GM18526 (cell line): ENCODE data around the gene NRXN3.

Source experiments
- POLR2A ChIP-seq: IDR thresholded peaks from 3 replicates; pipeline ENCODE4 v1.6.1; 2011; ENCODE audit not compliant: insufficient read length; ENCODE audit errors: extremely low read depth

Gene NRXN3

DNA sequence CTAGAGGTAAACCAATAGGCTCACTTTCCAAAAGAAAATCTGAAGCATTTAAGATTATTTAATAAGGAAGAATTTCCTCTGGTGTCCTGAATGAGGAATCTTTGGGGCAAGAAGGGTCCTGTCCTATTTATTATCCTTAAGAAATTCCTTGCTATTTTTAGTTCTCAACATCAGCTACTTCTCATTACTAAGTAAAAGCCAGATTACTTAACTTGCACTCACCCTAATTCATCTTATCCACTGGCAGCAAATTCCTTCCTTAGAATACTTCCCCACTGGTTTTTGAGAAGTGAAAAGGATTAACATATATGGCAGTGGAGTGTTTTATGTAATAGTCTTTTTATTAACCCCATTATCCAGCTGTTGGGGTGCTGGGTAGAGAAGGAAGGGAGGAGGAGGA, 1273.4 kb downstream of the NRXN3 start:
- no peak for TF ChIP-seq POLR2A

DNA sequence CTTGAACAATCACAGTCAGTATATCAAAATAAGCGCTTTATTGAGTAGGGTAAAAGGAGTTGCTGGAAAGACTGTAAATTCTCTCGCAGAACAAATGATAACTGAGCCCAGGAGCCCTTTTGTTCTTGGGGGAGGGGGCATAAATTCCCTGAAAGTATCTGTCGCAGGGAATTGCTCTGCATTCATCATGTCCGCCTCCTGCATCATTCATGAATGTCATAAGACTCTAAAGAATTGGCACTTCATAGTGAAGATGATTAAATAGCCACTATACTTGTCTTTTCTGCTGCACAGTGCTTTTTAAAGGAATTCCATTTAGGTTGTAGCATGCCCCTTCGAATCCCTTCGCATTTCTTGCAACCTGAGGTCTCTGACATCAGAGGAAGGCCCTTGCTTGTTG, 1278.8 kb downstream of the NRXN3 start:
- TF ChIP-seq POLR2A, result no peak

DNA sequence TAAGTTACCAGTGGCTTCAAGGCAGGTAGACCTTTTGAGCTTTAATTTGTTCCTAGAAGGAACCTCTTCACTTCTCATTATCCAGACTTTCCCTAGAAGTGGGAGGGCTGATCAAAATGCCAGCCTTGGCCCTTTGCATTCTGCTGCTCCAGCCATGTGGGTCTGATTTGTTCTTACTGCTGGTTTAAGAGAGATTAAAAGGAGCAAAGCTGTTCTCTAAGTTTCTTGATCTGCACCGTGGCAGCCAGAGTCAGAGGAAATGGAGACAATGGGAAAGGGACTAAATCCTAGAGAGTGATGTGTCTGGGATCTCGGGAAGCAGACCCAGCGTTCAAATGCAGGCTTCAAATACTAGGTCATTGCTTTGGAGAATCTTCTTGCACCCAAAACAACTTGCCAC, 1281.4 kb downstream of the NRXN3 start:
- no peak for TF ChIP-seq POLR2A

DNA sequence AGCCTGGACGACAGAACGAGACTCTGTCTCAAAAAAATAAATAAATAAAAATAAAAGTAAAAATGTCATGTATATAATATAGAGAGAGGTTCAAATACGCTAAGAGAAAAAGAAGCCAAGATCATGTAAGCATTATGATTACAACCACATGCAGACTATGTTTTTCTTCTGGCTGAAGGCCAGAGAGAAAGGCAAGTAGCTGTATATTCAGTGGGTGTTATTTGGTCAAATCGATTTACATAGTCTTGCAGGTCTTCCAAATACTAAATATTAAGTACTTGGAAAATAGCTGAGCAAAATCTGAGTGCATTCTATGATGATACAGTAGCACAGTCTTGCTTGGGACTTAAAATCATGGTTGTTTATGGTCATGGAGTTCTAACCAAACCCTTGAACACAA, 1283.1 kb downstream of the NRXN3 start:
- no peak for TF ChIP-seq POLR2A

DNA sequence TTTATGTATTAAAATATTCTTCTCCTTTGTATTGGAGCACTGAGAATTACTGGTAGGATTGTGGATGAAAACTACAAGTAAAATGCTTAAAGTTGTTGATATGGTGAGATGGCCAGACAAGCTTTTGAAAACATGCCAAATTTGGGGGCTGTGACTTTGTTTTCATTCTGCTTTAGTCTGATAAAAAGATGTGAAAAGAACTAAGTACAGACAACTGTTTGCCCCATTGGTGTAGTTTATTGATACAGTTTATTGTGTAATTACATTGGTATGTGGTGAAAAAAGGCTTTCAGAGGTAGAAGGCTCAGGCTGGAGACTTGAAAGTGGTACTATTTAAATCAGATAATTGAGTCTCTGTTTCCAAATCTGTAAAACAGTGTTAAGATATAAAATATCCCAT, 1294.3 kb downstream of the NRXN3 start:
- TF ChIP-seq POLR2A, result no peak

DNA sequence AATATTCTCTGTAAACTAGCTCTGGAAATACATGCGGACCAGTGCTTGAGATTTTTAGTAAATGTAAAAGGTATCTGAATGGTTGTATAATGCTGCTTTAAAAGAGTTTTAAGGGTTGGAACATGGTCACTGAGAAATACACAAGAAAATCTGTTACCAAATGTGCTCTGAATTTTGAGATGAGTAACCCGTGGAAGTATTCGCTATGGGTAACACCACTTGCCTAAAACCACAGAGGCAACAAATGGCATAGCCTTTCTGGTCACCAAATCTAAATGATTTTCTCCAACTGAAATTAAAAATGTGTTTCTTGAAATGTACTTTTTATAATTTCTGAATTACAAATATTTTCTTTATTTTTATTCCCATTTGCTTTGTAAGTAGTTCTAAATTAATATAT, 1295.5 kb downstream of the NRXN3 start:
- no peak for TF ChIP-seq POLR2A

DNA sequence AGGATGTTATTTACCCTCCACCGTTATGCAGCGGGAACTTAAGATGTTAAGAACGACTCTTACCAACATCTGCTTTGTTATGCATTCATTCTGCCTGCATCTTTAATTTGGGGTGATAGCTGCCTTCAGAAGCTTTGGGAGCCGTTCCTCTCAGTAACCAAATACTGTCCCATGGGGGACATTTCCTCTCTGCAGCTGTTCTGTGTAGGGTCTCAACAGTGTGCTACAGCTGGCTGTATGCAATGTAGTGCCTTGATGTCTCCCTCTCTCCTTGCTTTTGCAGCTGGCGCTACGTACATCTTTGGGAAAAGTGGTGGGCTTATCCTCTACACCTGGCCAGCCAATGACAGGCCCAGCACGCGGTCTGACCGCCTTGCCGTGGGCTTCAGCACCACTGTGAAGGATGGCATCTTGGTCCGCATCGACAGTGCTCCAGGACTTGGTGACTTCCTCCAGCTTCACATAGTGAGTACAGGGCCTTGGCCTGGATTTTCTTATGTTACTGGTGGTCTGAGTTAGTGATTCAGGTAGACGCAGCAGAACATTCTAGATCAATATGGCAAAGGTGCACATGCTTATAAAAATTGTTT, 1296.9 kb downstream of the NRXN3 start:
- TF ChIP-seq POLR2A, result no peak

DNA sequence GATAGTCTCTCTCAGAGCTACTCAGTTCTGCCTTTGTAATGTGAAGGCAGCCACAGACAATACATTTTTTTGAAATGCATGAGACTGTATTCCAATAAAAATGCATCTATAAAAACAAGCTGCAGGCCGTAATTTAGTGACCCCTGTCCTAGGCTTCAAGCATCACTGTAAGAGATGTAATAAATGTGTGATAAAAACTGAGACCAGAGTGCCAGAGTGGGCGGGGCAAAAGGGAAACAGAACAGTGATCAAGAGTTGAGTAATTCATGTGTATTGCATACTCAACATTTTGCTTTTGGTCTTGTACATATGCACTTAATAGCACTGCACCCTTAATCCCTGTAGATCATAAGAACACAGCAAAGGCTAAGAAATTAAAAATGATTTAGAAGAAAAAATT, 1297.7 kb downstream of the NRXN3 start:
- TF ChIP-seq POLR2A, result no peak

DNA sequence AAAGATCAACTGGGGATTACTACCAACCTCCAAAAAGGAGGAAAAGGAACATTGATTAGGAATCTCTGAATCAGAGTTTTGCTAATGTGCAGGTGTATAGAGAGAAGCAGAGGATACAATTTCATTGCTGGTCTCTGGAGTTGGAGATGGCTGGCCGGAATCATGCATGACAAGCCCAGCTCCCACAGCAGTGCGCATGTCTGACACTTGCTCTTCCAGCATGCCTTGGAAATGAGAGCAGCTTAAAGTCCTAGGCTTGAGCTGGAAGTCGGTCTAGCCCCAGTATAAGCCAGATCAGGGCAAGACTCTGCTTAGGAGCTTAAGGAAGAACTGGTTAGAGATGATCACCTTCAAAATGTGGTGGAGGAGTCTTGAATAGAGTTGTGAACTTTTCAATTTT, 1298.3 kb downstream of the NRXN3 start:
- no peak for TF ChIP-seq POLR2A

DNA sequence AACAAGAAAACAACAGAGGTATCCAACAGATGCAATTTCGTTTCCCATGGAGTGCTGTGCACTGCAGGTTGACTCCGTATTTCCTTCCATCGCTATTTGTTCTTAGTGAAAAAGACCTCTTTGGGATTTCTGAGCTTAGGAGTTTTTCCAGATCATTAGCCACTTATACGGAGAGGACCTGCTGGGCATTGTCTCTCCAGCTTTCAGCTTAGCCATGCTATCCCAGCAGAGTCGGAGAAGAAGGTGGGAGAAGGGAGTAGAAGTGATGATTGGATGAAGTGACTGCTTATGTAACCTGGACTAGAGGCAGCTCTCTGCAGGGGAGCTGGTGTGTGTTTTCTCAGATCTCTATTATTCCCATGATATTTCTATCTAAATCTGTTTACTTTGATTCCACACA, 1303.5 kb downstream of the NRXN3 start:
- TF ChIP-seq POLR2A, result no peak

DNA sequence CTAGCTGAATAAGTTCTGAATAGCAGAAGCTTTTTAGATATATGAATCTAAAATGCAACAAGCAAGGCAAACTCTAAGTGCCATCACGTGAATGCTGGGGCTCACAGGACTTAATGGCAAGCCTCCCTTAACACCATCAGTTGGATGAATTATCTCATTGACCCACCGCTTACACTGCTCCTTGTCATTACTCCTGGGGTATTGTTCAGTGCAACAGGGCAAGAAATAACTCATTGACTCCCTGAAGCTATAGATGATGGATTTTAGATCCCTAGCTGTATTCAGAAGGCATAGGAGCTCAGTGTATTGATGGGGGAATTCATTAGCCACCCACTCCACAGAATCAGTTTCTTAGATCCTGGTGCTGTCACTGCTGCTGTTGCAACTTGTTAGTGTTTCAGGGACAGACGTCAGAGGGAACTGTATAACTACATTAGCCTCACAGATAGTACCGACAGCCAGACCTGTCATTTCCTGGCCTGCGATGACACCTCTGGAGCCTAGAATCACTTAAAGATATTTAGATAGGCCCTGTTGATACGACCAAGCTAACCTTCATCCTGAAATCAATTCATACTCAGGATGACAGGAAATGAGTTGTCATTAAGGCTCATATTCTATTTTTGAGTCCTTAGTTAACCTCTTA, 1305.8 kb downstream of the NRXN3 start:
- no peak for TF ChIP-seq POLR2A

DNA sequence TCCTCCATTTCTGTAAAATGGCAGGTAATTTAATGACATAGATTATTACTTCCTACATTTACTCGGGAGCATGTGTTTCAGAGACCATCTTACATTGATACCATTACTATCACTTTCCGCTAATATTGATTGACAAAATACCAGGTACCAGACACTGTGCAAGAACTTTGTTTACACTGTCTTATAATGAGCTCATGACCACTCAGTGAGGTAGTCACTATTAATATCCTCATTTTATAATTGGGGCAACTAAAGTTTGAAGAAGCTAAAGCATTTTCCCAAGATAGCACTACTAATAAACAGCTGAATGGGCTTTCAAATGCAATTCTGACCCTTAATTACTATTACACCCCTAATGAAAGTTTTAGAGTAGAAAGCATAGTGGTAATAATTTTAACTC, 1306.4 kb downstream of the NRXN3 start:
- no peak for TF ChIP-seq POLR2A

DNA sequence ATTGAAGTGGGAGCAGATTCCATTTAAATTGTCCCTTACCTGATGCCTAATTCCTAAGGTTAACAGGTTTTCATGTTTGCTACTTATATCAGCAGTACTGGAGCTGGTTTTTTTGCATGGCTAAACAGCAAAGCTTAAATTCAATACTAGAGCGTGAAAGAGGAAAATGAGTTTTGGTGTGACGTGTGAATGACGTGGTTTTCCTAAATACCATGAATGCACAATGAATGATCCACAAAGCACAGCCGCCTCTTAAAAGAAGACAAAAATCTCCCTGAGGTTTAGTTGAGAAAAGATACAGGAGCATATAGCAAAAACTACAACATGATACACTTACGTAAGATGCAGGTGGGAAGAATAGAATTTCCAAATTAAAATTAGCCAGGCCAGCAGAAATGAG, 1310.0 kb downstream of the NRXN3 start:
- TF ChIP-seq POLR2A, result no peak

DNA sequence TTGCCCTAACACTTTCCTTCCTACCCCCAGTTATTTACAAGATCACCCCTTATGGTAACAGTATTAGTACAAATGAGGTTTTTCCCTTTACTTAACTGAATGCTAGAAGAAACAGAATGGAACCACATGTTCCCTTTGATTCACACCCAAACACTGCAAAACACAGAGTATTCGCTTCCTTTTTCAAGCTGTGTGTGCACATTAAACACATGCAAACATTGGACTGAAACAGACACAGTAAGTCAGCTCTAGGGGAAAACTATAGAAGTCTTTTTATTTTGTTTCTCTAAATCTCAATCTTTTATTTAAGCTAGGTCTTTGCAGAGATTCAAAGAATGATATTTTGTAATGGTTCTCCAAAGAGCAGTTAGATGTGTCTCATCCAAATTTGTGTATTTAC, 1312.7 kb downstream of the NRXN3 start:
- no peak for TF ChIP-seq POLR2A

DNA sequence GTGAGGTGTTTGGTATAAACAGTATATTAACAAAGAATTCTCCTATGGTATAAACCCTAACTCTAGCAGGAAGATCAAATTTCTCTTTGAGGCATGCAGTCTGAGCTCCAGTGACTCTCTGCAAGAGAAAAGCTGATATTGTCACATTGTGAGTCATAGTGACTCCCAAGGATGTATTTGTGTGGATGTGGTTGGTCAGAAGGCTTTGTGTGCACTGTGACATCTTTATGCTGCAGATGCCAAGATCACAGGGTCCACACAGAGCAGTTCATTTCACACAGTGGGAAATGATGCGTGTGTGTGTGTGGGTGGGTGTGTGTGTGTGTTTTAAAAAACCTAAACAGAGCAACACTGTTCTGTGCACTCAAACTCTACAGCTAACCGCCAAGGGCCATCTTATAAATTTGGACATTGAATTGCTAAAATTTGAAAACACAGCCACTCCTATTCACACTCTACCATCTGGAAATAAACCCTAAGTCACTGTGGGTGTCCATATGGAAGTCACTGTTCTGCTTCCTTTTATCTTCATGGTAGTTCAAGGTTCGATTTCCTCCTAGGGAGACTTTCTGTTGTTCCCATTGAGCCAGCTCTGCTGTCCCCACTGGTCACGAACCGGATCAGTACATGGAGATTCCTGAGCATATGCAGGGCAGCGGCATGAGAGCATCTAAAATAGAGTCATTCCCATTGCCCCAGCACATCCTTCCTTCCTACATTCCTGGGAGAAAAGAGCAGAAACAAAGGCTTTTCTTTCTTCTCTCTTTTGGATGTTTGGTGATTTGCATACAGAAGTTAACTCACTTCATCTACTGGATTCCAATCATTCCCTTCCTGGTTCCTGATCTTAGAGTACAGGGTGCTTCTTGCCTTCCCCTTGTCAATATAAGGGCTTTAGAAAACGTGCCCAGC, 1313.6 kb downstream of the NRXN3 start:
- no peak for TF ChIP-seq POLR2A

DNA sequence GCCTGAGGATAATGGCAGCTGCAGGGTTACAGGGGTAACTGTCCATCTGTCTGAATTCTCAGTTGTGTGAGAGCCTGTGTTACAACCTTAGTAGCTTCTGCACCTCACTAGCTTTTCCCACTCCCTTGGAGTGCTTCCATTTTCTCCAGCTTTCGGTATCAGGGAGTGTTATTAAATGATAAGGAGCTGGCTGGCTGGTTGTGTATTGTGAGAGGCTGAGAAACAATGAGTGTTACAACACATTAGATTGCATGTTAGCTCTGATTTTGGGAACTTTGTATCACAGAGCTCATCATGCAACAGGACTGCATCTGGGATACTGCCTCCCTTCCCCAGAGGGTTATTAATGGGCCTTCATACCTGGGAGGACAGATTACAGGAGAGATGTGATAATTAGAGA, 1317.5 kb downstream of the NRXN3 start:
- TF ChIP-seq POLR2A, result no peak
